ENCODE data around the gene RHOV.

Gene RHOV

GRCh38 chr15:40825661-40826422, 48.2 kb downstream of the RHOV start:
- TF ChIP-seq CTCF (IDR thresholded peaks at IDR 0.05; ENCODE audit: low read depth, low read length, missing control alignments) = no peak
- no peak for DNase-seq (ENCODE audit: low read depth)
- H3K4me3 ChIP-seq (ENCODE audit: low read depth, low read length) = no peak overlapping the region

- no peak for DNase-seq (ENCODE audit: low read depth)
- no peak overlapping the region for H3K4me3 ChIP-seq (ENCODE audit: low read depth, low read length)
- no peak for TF ChIP-seq CTCF (IDR thresholded peaks at IDR 0.05; ENCODE audit: low read depth, low read length, missing control alignments)
Observed at GRCh38 chr15:40823572-40824343, 50.3 kb downstream of the RHOV start.
